Prostate gland (tissue), 2 donors: ENCODE data around the gene LAMA4. TPM values are rescaled to one million over a fixed set of nuclear protein-coding genes. Genes with fewer than 3 reads are reported as not detected.
A peak's percentile ranks its signal among the peaks of the same experiment; 100 is the strongest.

Experiments used
- DNase-seq: peaks from one replicate; pipeline ENCODE4 v3.0.0-alpha.2; 2019; ENCODE audit warnings: low spot score
- H3K27ac ChIP-seq, 2 donors: fragments of 200-600 bp; sonication (generic); 2 replicates each; pipeline ENCODE4 v1.5.1; 2017 to 2019
- H3K27me3 ChIP-seq: fragments of 200-600 bp; sonication (generic); replicated peaks from 2 replicates; pipeline ENCODE4 v1.5.1; 2019; ENCODE audit not compliant: insufficient read depth
- H3K36me3 ChIP-seq, 2 donors: fragments of 200-600 bp; sonication (generic); 1 replicate in 1 of 2; 2 replicates in 1 of 2; pipeline versions ENCODE4 v1.5.1 to v1.8.1; 2017 to 2019
- H3K4me1 ChIP-seq: fragments of 200-600 bp; sonication (generic); replicated peaks from 2 replicates; pipeline ENCODE4 v1.5.1; 2019
- H3K4me3 ChIP-seq, 2 donors: fragments of 200-600 bp; sonication (generic); 2 replicates each; pipeline ENCODE4 v1.5.1; 2017 to 2019
- H3K9me3 ChIP-seq: fragments of 200-600 bp; sonication (generic); 2 replicates; pipeline ENCODE4 v1.5.1; 2017
- POLR2A ChIP-seq: fragments of 450-650 bp; IDR thresholded peaks from one replicate; pipeline ENCODE4 v1.6.1; 2016; ENCODE audit warnings: antibody characterized with exemption, mild to moderate bottlenecking
- POLR2AphosphoS5 ChIP-seq: sonication (generic); formaldehyde crosslinking; IDR thresholded peaks from one replicate; pipeline ENCODE4 v1.6.1; 2017; ENCODE audit warnings: antibody characterized with exemption
- WGBS: methylation state at CpG from one replicate; pipeline ENCODE4 v1.1.5; 2018; 5-methylcytosine and 5-hydroxymethylcytosine counted together
- intact Hi-C: fragments of 100-400 bp; cut with DNase I; formaldehyde crosslinking; loops from one replicate; pipeline ENCODE4 v1.14.2; 2022
- total RNA-seq, 2 donors: library from RNA; depleted of rRNA; stranded (reverse); fragments of >200 nt; gene quantifications; one replicate each; pipeline ENCODE4 v1.1.0, GENCODE V29; 2016
- TF ChIP-seq, protein P1 (sequence below), 4 experiments: fragments of 200-600 bp in 2 of 4; fragments of 450-650 bp in 2 of 4; sonication (generic) in 2 of 4; IDR thresholded peaks; 1 replicate in 3 of 4; 2 replicates in 1 of 4; pipeline ENCODE4 v1.5.1; 2016 to 2019; ENCODE audit warnings: antibody characterized with exemption in 4 of 4, mild to moderate bottlenecking in 2 of 4, moderate library complexity in 2 of 4

LAMA4 gene
- total RNA-seq, 2 donors from 2014 or later, result 9.6 to 48.3 TPM

DNA sequence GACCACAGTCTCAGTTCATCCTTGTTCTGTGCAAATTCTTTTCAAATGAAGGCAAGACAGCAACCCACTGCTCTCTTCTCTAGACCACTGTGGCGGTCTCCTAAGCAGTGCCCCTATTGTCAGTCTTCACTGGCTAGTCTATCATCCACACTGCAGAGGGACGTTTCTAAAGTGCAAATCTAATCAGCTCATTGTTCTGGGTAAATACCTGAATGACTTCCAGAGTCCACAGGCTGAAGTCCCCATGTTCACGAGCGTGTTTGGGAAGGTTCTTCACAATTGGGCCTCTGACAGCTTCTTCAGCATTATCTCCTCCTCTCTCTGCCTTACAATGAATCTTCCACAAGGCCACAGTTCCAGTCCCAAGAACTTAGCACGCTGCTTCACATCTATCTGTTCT lies 73.2 kb downstream of the LAMA4 start:
- Histone ChIP-seq H3K36me3 (no peaks in the 10 kb centered on the region), H3K4me3 (no peak overlapping the region), H3K27me3 (no peaks in the 10 kb centered on the region), H3K9me3 (no peaks in the 10 kb centered on the region), H3K27ac (no peak overlapping the region), H3K4me1 (no peaks in the 10 kb centered on the region)
- TF ChIP-seq POLR2AphosphoS5, result no peak
- TF ChIP-seq POLR2A, result no peak
- TF ChIP-seq, protein P1, sequence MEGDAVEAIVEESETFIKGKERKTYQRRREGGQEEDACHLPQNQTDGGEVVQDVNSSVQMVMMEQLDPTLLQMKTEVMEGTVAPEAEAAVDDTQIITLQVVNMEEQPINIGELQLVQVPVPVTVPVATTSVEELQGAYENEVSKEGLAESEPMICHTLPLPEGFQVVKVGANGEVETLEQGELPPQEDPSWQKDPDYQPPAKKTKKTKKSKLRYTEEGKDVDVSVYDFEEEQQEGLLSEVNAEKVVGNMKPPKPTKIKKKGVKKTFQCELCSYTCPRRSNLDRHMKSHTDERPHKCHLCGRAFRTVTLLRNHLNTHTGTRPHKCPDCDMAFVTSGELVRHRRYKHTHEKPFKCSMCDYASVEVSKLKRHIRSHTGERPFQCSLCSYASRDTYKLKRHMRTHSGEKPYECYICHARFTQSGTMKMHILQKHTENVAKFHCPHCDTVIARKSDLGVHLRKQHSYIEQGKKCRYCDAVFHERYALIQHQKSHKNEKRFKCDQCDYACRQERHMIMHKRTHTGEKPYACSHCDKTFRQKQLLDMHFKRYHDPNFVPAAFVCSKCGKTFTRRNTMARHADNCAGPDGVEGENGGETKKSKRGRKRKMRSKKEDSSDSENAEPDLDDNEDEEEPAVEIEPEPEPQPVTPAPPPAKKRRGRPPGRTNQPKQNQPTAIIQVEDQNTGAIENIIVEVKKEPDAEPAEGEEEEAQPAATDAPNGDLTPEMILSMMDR (IDR thresholded peaks at IDR 0.05), result no peak
- intact Hi-C loops, result loop anchor here (2.0 kb wide), 1 partner anchor 130 kb away; no protein-coding TSS in a partner anchor
- DNase-seq, result no peak
- 81% methylated on average over 5 of the region's 5 CpGs for WGBS

DNA sequence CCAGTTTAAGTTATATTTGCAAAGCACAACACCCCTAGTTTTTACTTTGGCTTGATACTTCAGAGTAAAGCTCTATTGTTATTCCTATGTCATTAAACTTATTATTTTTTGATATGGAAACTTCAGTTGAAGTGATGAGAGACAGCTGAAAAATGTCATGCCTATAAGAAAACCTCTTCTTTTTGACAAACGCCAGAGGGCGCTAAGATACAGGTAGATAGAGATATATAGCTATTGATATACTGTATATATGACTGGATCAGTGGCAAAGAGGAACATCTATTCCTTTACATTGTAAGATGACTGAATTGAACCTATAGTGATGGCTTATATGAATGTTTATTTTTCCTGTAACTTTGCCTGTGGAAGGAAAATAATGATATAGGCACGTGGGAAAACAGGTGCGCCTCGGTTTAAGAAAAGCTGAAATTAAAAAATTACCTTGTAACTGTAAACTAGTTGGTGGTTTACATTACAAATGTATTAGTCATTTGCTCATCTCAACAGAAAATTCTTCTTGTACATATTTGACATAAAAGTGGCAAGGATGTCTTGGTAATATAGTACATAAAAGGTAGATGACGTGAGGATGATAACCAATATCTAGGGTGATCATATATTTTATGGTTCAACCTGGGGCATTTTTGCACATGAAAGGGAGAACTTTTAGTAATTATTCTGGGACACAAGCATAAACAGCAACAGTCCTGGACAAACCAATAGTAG lies 74.1 kb downstream of the LAMA4 start:
- H3K27ac ChIP-seq, result no peak overlapping the region
- no peaks in the 10 kb centered on the region for H3K4me1 ChIP-seq
- 56% methylated on average over 6 of the region's 6 CpGs for WGBS

DNA sequence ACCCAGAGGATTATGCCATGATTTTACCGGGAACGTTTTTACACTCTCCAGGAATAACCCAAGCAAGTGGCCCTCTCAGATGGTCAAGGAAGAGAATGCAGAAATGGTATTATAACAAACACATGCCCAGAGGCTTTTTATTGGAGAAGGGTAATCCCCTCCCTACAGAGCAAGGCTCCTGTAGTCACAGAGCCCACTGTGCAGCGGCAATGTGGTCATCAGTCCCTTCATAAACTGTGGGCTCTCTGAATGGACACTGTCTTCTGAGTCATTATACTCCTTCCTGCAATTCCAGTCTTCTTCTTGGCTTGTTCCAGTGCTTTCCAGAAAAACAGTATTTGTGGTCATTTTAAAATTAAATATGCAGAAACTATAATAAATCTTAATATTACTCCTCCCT lies 74.7 kb downstream of the LAMA4 start:
- no peak for TF ChIP-seq POLR2AphosphoS5
- intact Hi-C loops, result loop anchor here (2.0 to 5.0 kb wide), 2 partner anchors 131 to 193 kb away; no protein-coding TSS in a partner anchor
- H3K27me3 ChIP-seq, result no peaks in the 10 kb centered on the region
- 88% methylated on average over 3 of the region's 3 CpGs for WGBS
- no peaks in the 10 kb centered on the region for H3K36me3 ChIP-seq
- no peaks in the 10 kb centered on the region for H3K4me1 ChIP-seq
- H3K27ac ChIP-seq, result no peak overlapping the region
- DNase-seq, result no peak
- H3K4me3 ChIP-seq, result no peak overlapping the region
- no peaks in the 10 kb centered on the region for H3K9me3 ChIP-seq

More for the DNA sequence above, 74.1 kb downstream of the LAMA4 start:
- intact Hi-C loops, result loop anchor here (2.0 kb wide), 1 partner anchor 131 kb away; no protein-coding TSS in a partner anchor
- TF ChIP-seq, protein P1 (IDR thresholded peaks at IDR 0.05), result peak; percentile 55 to 82 (median 74)
- TF ChIP-seq POLR2A (no peak), POLR2AphosphoS5 (no peak)
- Histone ChIP-seq H3K4me3 (no peak overlapping the region), H3K36me3 (no peaks in the 10 kb centered on the region), H3K9me3 (no peaks in the 10 kb centered on the region), H3K27me3 (no peaks in the 10 kb centered on the region)
- peak; percentile 78 for DNase-seq

DNA sequence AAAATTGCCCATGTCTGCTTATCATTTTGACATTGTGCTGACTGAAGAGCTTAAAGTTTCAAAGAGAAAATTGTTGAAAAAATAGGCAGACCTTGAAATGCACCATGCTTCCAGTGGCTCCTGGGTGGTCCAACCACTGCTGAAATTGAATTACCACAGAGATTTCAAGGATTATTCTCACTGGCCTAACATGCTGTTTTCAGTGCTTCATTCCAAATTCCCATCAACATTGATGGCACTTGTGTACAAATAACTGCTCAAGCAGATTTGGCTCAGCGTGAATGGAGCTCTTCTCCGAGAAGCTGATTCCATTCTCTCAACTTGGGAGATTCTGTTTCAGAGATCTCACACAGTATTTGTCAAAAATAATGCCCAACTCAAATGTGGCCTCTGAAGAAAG lies 75.5 kb downstream of the LAMA4 start:
- no peak overlapping the region for H3K4me3 ChIP-seq
- no peak overlapping the region for H3K27ac ChIP-seq
- no peaks in the 10 kb centered on the region for H3K4me1 ChIP-seq
- WGBS, result 77% methylated on average over 2 of the region's 2 CpGs
- no peaks in the 10 kb centered on the region for H3K9me3 ChIP-seq
- no peak for DNase-seq
- no peaks in the 10 kb centered on the region for H3K27me3 ChIP-seq
- H3K36me3 ChIP-seq, result no peaks in the 10 kb centered on the region
- intact Hi-C loops, result loop anchor here (5.0 kb wide), 1 partner anchor 193 kb away; no protein-coding TSS in a partner anchor
- TF ChIP-seq POLR2A, result no peak
- TF ChIP-seq, protein P1 (IDR thresholded peaks at IDR 0.05), result no peak
- no peak for TF ChIP-seq POLR2AphosphoS5

DNA sequence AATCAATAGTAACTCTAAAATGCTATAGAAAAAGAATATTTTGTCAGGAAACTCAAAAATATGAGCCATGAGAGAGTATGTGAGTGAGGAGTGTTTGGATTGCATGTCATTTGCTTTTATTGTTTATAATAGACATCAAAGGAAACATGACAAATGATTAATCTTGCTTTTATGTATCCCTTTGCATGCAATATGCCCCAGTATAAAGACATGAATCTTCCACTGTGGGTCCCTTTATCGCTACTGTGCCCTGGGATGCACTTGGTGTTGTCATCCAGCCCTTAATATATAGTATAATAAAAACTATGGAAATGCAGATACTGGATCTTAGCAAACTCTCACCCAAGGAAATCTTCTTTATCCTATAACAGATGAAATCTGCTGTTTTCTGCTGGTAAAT lies 77.3 kb downstream of the LAMA4 start:
- Histone ChIP-seq H3K4me3 (no peak overlapping the region), H3K4me1 (no peaks in the 10 kb centered on the region), H3K27me3 (no peaks in the 10 kb centered on the region), H3K9me3 (no peaks in the 10 kb centered on the region), H3K36me3 (no peaks in the 10 kb centered on the region), H3K27ac (no peak overlapping the region)
- TF ChIP-seq POLR2AphosphoS5 (no peak), POLR2A (no peak)
- TF ChIP-seq, protein P1 (IDR thresholded peaks at IDR 0.05), result no peak
- intact Hi-C loops, result loop anchor here (5.0 kb wide), 1 partner anchor 195 kb away; no protein-coding TSS in a partner anchor
- DNase-seq, result no peak
- 94% methylated on average over 1 of the region's 1 CpG for WGBS
